Thymus (tissue), 11 donors: ENCODE results near the gene BTBD7. TPM values are rescaled to one million over a fixed set of nuclear protein-coding genes. Genes with fewer than 3 reads are reported as not detected.
"Not testable (repeated sequence)": the region's sequence is repeated elsewhere in the genome, so short reads cannot be mapped to it uniquely, and the experiment has no call there.

ENCODE experiments used
- DNase-seq, 9 donors: peaks; one replicate each; pipeline ENCODE4 v3.0.0-alpha.2; 2013; ENCODE audit warnings: low spot score in 9 of 9, low read depth in 6 of 9, missing footprints in 1 of 9
- H3K27ac ChIP-seq, 2 donors: one replicate each; pipeline ENCODE4 v1.5.1; 2013; ENCODE audit warnings: control low read depth in 1 of 2, low read depth in 1 of 2, low read length in 1 of 2, mild to moderate bottlenecking in 1 of 2, moderate library complexity in 1 of 2
- H3K27me3 ChIP-seq, 2 donors: one replicate each; pipeline ENCODE4 v1.5.1; 2013; ENCODE audit warnings: low read length in 1 of 2; ENCODE audit not compliant: control insufficient read depth in 2 of 2, insufficient read depth in 1 of 2
- H3K36me3 ChIP-seq, 2 donors: one replicate each; pipeline ENCODE4 v1.5.1; 2013; ENCODE audit warnings: low read length in 1 of 2, mild to moderate bottlenecking in 1 of 2, moderate library complexity in 1 of 2; ENCODE audit not compliant: control insufficient read depth in 2 of 2, insufficient read depth in 2 of 2
- H3K4me1 ChIP-seq, 2 donors: one replicate each; pipeline ENCODE4 v1.5.1; 2013; ENCODE audit warnings: low read length in 2 of 2; ENCODE audit not compliant: control insufficient read depth in 2 of 2, insufficient read depth in 2 of 2
- H3K4me3 ChIP-seq, 2 donors: one replicate each; pipeline ENCODE4 v1.5.1; 2013; ENCODE audit warnings: low read length in 2 of 2, control low read depth in 1 of 2, mild to moderate bottlenecking in 1 of 2
- H3K9me3 ChIP-seq, 2 donors: one replicate each; pipeline ENCODE4 v1.5.1; 2013; ENCODE audit warnings: low read length in 1 of 2, mild to moderate bottlenecking in 1 of 2; ENCODE audit not compliant: control insufficient read depth in 2 of 2, insufficient read depth in 1 of 2
- WGBS: extraction: QIAGEN DNeasy Blood & Tissue Kit; methylation state at CpG from one replicate; pipeline ENCODE4 v1.1.7; 2013; 5-methylcytosine and 5-hydroxymethylcytosine counted together
- polyA plus RNA-seq: library from polyadenylated mRNA; stranded (reverse); fragments of 200-250 nt; gene quantifications from one replicate; pipeline ENCODE4 v1.2.3, GENCODE V29; 2013
- total RNA-seq: library from RNA; stranded (reverse); fragments of 120-200 nt; gene quantifications from one replicate; pipeline ENCODE4 v1.2.4, GENCODE V29; 2013
- donor health status: healthy.

Gene BTBD7
- total and polyA plus RNA-seq, 2 donors, result 8.4 to 10.5 TPM

- Histone ChIP-seq H3K27me3 (no peaks in the 10 kb centered on the region), H3K4me3 (no peak overlapping the region), H3K36me3 (peaks cover 43 to 44% of the 10 kb centered on the region in 2 donors), H3K9me3 (no peaks in the 10 kb centered on the region), H3K27ac (no peak overlapping the region), H3K4me1 (no peaks in the 10 kb centered on the region)
- WGBS, result 96% methylated on average over 10 of the region's 10 CpGs
- DNase-seq, result no peak
These were observed 86.9 kb downstream of the BTBD7 start for GRCh38 chr14:93245764-93246420.

DNA sequence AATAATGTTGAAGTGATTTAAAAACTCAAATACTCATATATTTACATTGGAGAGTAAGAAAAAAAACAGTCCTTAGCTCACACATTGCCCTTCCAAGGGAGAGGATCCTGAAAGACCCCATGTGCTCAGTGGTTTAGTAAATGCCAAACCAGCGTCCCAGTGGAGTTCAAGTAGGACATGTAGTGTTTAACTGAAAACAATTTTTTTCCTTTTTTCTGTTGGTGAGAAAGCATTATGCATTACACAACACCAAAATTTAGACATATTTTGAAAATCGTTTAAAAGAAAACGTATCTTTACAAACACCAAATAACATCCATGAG lies 92.2 kb downstream of the BTBD7 start:
- no peak overlapping the region for H3K4me3 ChIP-seq
- no peak for DNase-seq
- H3K9me3 ChIP-seq, result no peaks in the 10 kb centered on the region
- no peak overlapping the region for H3K27ac ChIP-seq
- 98% methylated on average over 3 of the region's 3 CpGs for WGBS
- H3K36me3 ChIP-seq, result peaks cover 18 to 29% of the 10 kb centered on the region in 2 donors
- peaks cover 0 to 2% of the 10 kb centered on the region in 2 donors for H3K4me1 ChIP-seq
- H3K27me3 ChIP-seq, result no peaks in the 10 kb centered on the region

DNA sequence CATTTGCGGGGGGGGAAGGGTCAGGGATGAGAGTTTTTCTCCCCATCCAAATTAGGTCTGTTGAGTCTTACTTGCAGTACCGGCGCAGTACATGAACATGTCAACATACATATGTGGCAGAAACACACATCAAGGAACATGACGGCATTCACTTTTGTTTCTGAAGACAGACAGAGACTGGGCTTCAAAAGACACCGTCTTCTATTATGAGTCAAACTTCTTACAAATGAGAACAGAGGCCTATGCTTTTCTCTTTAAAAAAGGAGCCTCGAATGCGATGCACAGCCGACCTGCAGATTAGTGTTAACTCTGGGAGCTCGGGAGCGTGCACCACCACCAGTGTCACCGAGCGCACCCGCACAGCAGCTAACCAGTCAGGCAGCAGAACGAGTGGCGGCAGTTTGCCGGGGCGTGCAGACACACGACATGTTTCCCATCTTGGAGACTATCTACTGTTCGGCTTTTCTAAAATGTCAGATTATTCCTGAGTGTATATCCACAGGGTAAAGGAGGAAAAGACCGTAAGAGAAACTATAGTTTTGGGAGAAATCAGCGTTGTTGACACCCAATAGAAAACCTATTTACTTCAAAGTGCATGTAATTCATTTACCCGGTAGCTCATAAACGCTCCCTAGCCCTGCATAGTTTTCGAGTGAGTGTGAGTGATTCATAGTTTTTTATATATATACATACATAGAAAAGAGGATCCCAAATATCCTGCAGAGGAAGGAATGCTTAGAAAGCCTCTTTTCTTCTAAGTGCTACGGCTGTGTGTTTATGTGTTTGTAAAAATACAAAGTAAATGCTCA lies 92.8 kb downstream of the BTBD7 start:
- WGBS, result 95% methylated on average over 25 of the region's 25 CpGs

DNA sequence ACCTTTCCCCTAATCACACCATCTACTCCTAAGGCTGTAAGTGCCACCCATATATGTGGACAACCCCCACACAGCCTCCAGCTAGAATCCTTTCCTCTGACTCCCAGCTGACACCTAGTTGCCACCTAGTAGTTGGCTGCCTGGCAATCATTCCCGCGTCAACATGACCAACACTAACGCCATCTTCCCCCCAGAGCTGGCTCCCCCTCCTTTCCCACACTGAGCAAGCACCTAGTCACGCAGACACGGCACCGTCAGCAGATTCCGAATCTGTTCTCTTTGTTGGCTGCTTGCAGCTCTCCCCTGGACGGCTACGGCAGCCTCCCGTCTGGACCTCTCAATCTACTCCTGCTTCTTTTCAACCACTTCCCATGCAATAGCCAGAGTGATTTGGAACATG lies 98.0 kb downstream of the BTBD7 start:
- Histone ChIP-seq H3K4me3 (no peak overlapping the region), H3K27ac (no peak overlapping the region), H3K4me1 (peaks cover 0 to 2% of the 10 kb centered on the region in 2 donors), H3K36me3 (peaks cover 0 to 6% of the 10 kb centered on the region in 2 donors), H3K27me3 (peaks cover 0 to 10% of the 10 kb centered on the region in 2 donors), H3K9me3 (no peaks in the 10 kb centered on the region)
- DNase-seq, result no peak
- 75% methylated on average over 10 of the region's 10 CpGs for WGBS

More for the DNA sequence above, 92.8 kb downstream of the BTBD7 start:
- Histone ChIP-seq H3K4me1 (peaks cover 0 to 2% of the 10 kb centered on the region in 2 donors), H3K4me3 (no peak overlapping the region), H3K27me3 (no peaks in the 10 kb centered on the region), H3K27ac (no peak overlapping the region), H3K9me3 (no peaks in the 10 kb centered on the region), H3K36me3 (peaks cover 12 to 25% of the 10 kb centered on the region in 2 donors)
- no peak for DNase-seq

DNA sequence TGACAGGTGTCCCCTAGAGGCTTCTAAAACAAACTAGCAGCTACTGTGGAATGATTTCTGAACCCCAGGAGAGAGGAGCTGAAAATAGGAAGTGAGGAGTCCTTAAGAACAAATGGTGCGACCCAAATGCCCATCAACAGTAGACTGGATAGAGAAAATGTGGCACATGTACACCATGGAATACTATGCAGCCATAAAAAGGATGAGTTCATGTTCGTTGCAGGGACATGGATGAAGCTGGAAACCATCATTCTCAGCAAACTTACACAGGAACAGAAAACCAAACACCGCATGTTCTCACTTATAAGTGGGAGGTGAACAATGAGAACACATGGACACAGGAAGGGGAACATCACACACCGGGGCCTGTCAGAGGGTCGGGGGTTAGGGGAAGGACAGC lies 99.8 kb downstream of the BTBD7 start:
- H3K27ac ChIP-seq, H3K9me3 ChIP-seq, DNase-seq, H3K4me1 ChIP-seq, H3K4me3 ChIP-seq: not testable (repeated sequence)
- WGBS, result 93% methylated on average over 5 of the region's 5 CpGs
- H3K27me3 ChIP-seq, result peaks cover 0 to 10% of the 10 kb centered on the region in 2 donors
- H3K36me3 ChIP-seq, result peaks cover 8 to 13% of the 10 kb centered on the region in 2 donors

DNA sequence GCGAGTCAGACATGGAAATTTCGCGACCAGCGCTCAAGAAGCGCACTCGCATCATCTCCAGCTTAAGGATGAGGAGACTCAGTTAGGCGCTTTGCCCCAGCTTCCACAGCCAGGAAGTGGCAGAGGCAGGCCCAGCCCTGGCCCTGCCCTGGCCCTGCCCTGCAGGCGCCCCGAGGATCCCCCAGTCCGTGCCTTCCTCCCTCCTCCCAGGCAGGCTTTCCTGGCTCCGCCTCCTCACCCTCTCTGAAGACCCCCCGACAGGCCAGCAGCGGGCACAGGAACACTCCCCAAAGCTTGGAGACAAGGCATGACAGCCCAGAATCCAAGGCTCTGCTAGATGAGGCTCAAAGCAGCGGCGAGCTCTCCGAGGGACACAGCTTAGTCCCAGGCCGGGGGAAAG lies 100.7 kb downstream of the BTBD7 start:
- no peak overlapping the region for H3K27ac ChIP-seq
- no peak overlapping the region for H3K4me3 ChIP-seq
- H3K27me3 ChIP-seq, result peaks cover 0 to 10% of the 10 kb centered on the region in 2 donors
- no peaks in the 10 kb centered on the region for H3K9me3 ChIP-seq
- no peak for DNase-seq
- peaks cover 0 to 2% of the 10 kb centered on the region in 2 donors for H3K4me1 ChIP-seq
- peaks cover 18 to 22% of the 10 kb centered on the region in 2 donors for H3K36me3 ChIP-seq
- WGBS, result 82% methylated on average over 17 of the region's 17 CpGs

GRCh38 chr14:93231129-93231979 lies 101.5 kb downstream of the BTBD7 start:
- Histone ChIP-seq H3K4me1 (no peaks in the 10 kb centered on the region), H3K27ac (no peak overlapping the region), H3K4me3 (no peak overlapping the region), H3K36me3 (peaks cover 20 to 27% of the 10 kb centered on the region in 2 donors), H3K27me3 (peaks cover 0 to 10% of the 10 kb centered on the region in 2 donors), H3K9me3 (no peaks in the 10 kb centered on the region)
- WGBS, result 60% methylated on average over 39 of the region's 39 CpGs
- no peak for DNase-seq

DNA sequence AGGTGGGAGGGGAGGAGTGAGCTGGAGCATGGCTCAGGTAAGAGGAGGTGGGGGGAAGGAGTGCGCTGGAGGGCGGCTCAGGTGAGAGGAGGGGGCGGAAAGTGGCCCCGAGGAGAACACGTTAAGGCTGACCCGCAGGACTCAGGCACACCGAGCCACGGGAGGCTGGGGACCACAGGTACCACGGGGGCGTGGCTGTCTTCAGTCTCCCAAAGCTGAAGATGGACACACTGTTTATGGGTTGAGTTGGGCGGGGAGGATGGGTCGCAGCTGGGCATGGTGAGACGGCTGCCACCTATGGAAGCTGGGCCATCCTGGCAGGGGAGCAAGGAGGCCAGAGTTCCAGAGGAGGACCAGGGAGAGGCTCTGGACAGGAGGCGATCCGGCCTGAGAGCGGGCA lies 102.3 kb downstream of the BTBD7 start:
- no peak overlapping the region for H3K27ac ChIP-seq
- H3K36me3 ChIP-seq, result peaks cover 26 to 34% of the 10 kb centered on the region in 2 donors
- no peaks in the 10 kb centered on the region for H3K9me3 ChIP-seq
- WGBS, result 97% methylated on average over 16 of the region's 16 CpGs
- no peak overlapping the region for H3K4me3 ChIP-seq
- no peaks in the 10 kb centered on the region for H3K4me1 ChIP-seq
- peaks cover 0 to 10% of the 10 kb centered on the region in 2 donors for H3K27me3 ChIP-seq
- DNase-seq, result no peak
